ENCODE results near the gene METTL25.

Gene METTL25

GRCh38 chr12:82517027-82517426 lies 158.7 kb downstream of the METTL25 start:
- no peak overlapping the region for H3K4me3 ChIP-seq (replicated peaks in 1 of 2; ENCODE audit: low read depth in 2 of 2, low read length in 2 of 2)
- DNase-seq (ENCODE audit: low read depth in 2 of 2): peak; percentile 5 to 18
- peak; percentile 48 for TF ChIP-seq CTCF (IDR thresholded peaks at IDR 0.05; ENCODE audit: low read depth, low read length)

- TF ChIP-seq CTCF (IDR thresholded peaks at IDR 0.05; ENCODE audit: low read depth, low read length): no peak
- H3K4me3 ChIP-seq (replicated peaks in 1 of 2; ENCODE audit: low read depth in 2 of 2, low read length in 2 of 2): no peak overlapping the region
- DNase-seq (ENCODE audit: low read depth in 2 of 2): no peak
Observed at GRCh38 chr12:82517808-82518207, 159.5 kb downstream of the METTL25 start.

GRCh38 chr12:82519510-82519909 lies 161.2 kb downstream of the METTL25 start:
- H3K4me3 ChIP-seq (replicated peaks in 1 of 2; ENCODE audit: low read depth in 2 of 2, low read length in 2 of 2): no peak overlapping the region
- DNase-seq (ENCODE audit: low read depth in 2 of 2): no peak
- TF ChIP-seq CTCF (IDR thresholded peaks at IDR 0.05; ENCODE audit: low read depth, low read length): no peak

GRCh38 chr12:82522285-82522684 lies 164.0 kb downstream of the METTL25 start:
- no peak for DNase-seq (ENCODE audit: low read depth in 2 of 2)
- no peak overlapping the region for H3K4me3 ChIP-seq (replicated peaks in 1 of 2; ENCODE audit: low read depth in 2 of 2, low read length in 2 of 2)
- no peak for TF ChIP-seq CTCF (IDR thresholded peaks at IDR 0.05; ENCODE audit: low read depth, low read length)

GRCh38 chr12:82522762-82523161 lies 164.4 kb downstream of the METTL25 start:
- TF ChIP-seq CTCF (IDR thresholded peaks at IDR 0.05; ENCODE audit: low read depth, low read length): no peak
- no peak overlapping the region for H3K4me3 ChIP-seq (replicated peaks in 1 of 2; ENCODE audit: low read depth in 2 of 2, low read length in 2 of 2)
- no peak for DNase-seq (ENCODE audit: low read depth in 2 of 2)

GRCh38 chr12:82523996-82524395 lies 165.7 kb downstream of the METTL25 start:
- no peak for TF ChIP-seq CTCF (IDR thresholded peaks at IDR 0.05; ENCODE audit: low read depth, low read length)
- DNase-seq (ENCODE audit: low read depth in 2 of 2): no peak
- no peak overlapping the region for H3K4me3 ChIP-seq (replicated peaks in 1 of 2; ENCODE audit: low read depth in 2 of 2, low read length in 2 of 2)

GRCh38 chr12:82524641-82525040 lies 166.3 kb downstream of the METTL25 start:
- no peak overlapping the region for H3K4me3 ChIP-seq (replicated peaks in 1 of 2; ENCODE audit: low read depth in 2 of 2, low read length in 2 of 2)
- no peak for DNase-seq (ENCODE audit: low read depth in 2 of 2)
- no peak for TF ChIP-seq CTCF (IDR thresholded peaks at IDR 0.05; ENCODE audit: low read depth, low read length)
